Breast epithelium (tissue), 3 donors: ENCODE data around the gene PDE7B.
"Not testable (repeated sequence)": the region's sequence is repeated elsewhere in the genome, so short reads cannot be mapped to it uniquely, and the experiment has no call there.

Source experiments
- CTCF ChIP-seq, 3 donors: fragments of 450-650 bp; IDR thresholded peaks; one replicate each; pipeline ENCODE4 v1.5.1; 2016 to 2017; ENCODE audit warnings: antibody characterized with exemption in 3 of 3, mild to moderate bottlenecking in 3 of 3, moderate library complexity in 3 of 3
- POLR2A ChIP-seq: fragments of 450-650 bp; IDR thresholded peaks from one replicate; pipeline ENCODE4 v1.6.1; 2016; ENCODE audit warnings: antibody characterized with exemption, mild to moderate bottlenecking, moderate library complexity
- POLR2AphosphoS5 ChIP-seq, 3 donors: sonication (generic); formaldehyde crosslinking; IDR thresholded peaks; one replicate each; pipeline ENCODE4 v1.6.1; 2017; ENCODE audit warnings: antibody characterized with exemption in 3 of 3

GRCh38 chr6:136139111-136139510 is 287.6 kb downstream of the PDE7B start:
- not testable (repeated sequence) for TF ChIP-seq CTCF (IDR thresholded peaks at IDR 0.05); POLR2AphosphoS5 (IDR thresholded peaks at IDR 0.05); POLR2A
